GM12864 (cell line): ENCODE results near the gene STK38.

Source experiments
- DNase-seq: peaks from one replicate; pipeline ENCODE4 v3.0.0-alpha.2; 2011; ENCODE audit warnings: low read depth
- H3K4me3 ChIP-seq: 2 replicates; pipeline ENCODE4 v1.5.1; 2011; ENCODE audit warnings: mild to moderate bottlenecking, low read depth, low read length, control low read depth
- TF ChIP-seq, protein P1 (sequence below): IDR thresholded peaks from 2 replicates; pipeline ENCODE4 v1.5.1; 2011; ENCODE audit warnings: low read depth, mild to moderate bottlenecking, moderate library complexity, low read length, control low read depth, inconsistent platforms; ENCODE audit errors: missing control alignments

STK38 gene

DNA sequence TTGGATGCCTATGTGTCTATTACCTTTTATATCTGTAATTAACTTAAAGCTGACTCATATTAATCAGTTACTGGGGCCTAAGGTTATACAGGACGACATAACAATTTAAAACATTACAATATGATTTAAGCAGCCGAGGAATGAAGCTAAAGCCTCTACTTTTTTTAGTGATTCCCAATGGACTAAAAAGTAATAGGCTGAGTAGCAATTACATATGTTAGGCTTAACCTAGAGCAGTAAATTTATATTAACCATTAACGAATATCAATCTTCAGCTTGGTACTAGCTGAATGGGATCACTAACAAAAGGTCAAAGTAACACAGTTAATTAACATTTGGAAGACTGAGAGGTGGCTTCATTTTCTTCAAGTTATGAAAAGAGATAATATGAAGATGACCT is 43.1 kb downstream of the STK38 start:
- H3K4me3 ChIP-seq = no peak overlapping the region
- no peak for DNase-seq
- TF ChIP-seq, protein P1, sequence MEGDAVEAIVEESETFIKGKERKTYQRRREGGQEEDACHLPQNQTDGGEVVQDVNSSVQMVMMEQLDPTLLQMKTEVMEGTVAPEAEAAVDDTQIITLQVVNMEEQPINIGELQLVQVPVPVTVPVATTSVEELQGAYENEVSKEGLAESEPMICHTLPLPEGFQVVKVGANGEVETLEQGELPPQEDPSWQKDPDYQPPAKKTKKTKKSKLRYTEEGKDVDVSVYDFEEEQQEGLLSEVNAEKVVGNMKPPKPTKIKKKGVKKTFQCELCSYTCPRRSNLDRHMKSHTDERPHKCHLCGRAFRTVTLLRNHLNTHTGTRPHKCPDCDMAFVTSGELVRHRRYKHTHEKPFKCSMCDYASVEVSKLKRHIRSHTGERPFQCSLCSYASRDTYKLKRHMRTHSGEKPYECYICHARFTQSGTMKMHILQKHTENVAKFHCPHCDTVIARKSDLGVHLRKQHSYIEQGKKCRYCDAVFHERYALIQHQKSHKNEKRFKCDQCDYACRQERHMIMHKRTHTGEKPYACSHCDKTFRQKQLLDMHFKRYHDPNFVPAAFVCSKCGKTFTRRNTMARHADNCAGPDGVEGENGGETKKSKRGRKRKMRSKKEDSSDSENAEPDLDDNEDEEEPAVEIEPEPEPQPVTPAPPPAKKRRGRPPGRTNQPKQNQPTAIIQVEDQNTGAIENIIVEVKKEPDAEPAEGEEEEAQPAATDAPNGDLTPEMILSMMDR = no peak

DNA sequence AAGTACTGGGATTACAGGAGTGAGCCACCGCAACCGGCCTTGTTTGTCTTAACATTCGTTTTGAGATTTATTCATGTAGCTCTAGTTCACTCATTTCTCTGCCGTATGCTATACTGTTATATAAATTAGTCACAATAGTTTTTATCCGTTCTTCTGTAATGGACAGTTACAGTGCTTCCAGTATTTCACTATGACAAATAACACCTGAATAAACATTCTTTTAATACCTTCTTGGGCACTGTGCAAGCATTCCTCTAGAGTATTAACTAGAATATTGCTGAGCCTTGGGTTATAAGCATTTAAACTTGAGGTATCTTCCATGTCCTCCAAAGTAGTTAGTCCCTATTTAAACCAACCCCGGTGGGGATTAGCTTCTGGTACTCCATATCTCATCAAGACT is 45.6 kb downstream of the STK38 start:
- no peak for DNase-seq
- H3K4me3 ChIP-seq = no peak overlapping the region
- TF ChIP-seq, protein P1 = no peak

- H3K4me3 ChIP-seq = no peak overlapping the region
- no peak for DNase-seq
- TF ChIP-seq, protein P1 = no peak
These were observed 47.4 kb downstream of the STK38 start for GRCh38 chr6:36499918-36500317.

- TF ChIP-seq, protein P1 = no peak
- H3K4me3 ChIP-seq = no peak overlapping the region
- DNase-seq = no peak
These were observed 52.2 kb downstream of the STK38 start for GRCh38 chr6:36495086-36495485.

DNA sequence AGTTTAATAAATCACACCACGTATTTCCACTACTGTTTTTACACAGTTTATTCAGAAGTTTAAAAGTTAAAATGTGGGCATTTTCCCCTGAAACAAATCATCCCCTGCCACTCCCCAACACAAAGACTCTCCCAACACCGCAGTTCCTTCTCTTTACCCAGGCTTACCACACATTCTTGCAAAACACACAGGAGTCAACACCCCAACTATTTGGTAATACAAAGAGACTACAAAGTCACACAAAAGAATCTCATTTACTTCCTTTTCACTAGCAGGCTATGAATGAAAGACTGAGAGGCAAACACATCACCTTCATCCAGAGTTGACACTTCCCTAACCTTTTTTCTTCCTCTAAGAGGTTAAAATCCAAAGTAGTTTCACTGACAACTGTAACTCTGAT is 53.4 kb downstream of the STK38 start:
- no peak for DNase-seq
- no peak overlapping the region for H3K4me3 ChIP-seq
- TF ChIP-seq, protein P1 = no peak

GRCh38 chr6:36493319-36493718 is 54.0 kb downstream of the STK38 start:
- H3K4me3 ChIP-seq = no peak overlapping the region
- TF ChIP-seq, protein P1 = no peak
- DNase-seq = no peak

DNA sequence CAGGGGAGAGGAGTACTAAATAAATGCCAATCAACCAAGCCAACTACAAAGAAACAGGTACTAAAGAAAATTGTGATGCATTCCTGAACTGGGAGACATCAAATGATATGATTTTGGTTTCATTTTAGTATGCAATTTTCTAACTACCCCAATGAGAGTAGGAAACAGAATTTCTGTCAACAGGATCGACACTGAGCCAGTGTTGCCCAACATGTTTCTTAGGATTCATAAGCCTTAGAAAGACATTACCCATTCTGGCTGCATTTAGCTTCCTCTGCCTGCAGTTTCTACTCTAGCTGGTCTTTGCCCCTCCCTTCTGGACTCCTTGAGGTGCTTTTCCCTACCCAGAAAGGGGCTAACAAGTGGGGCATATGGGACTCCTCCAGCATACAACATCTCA is 54.7 kb downstream of the STK38 start:
- DNase-seq = no peak
- TF ChIP-seq, protein P1 = no peak
- no peak overlapping the region for H3K4me3 ChIP-seq
